SK-N-SH (cell line): ENCODE measurements around the gene TBCE. TPM values are rescaled to one million over a fixed set of nuclear protein-coding genes. Genes with fewer than 3 reads are reported as not detected.

Experiments
- CTCF ChIA-PET: fragments of 300-600, 350-600 bp; formaldehyde crosslinking; extraction: SDS; loops from one replicate; lab custom pipeline; 2021; lab: Yijun Ruan, JAX
- POLR2A ChIA-PET: fragments of 350-600 bp; sonication (Branson Sonifier 250); formaldehyde crosslinking; extraction: SDS; loops from one replicate; lab custom pipeline; 2020; ENCODE audit warnings: antibody characterized with exemption, inconsistent platforms; lab: Yijun Ruan, JAX
- DNase-seq: peaks from one replicate; pipeline ENCODE4 v3.0.0; 2012
- H2AFZ ChIP-seq: fragments of 200-600 bp; sonication (generic); 2 replicates; pipeline ENCODE4 v1.8.1; 2016; ENCODE audit warnings: antibody characterized with exemption, mild to moderate bottlenecking, low read depth
- H3F3A ChIP-seq: fragments of 200-600 bp; sonication (generic); replicated peaks from 2 replicates; pipeline ENCODE3; 2016; ENCODE audit warnings: antibody characterized with exemption, mild to moderate bottlenecking; ENCODE audit not compliant: insufficient read depth
- H3K27ac ChIP-seq, 2 experiments: fragments of 200-500 bp in 1 of 2; fragments of 200-600 bp in 1 of 2; sonication (Bioruptor generic) in 1 of 2; sonication (generic), shearing (Covaris generic) in 1 of 2; 2 replicates each; pipeline versions ENCODE4 v1.5.1 to v1.6.1; 2014 to 2016; ENCODE audit warnings: low read depth in 2 of 2, inconsistent platforms in 1 of 2, low read length in 1 of 2, mild to moderate bottlenecking in 1 of 2, mixed read lengths in 1 of 2
- H3K27me3 ChIP-seq: fragments of 200-600 bp; sonication (generic), shearing (Covaris generic); 2 replicates; pipeline ENCODE4 v1.6.1; 2016; ENCODE audit warnings: mixed run types; ENCODE audit not compliant: insufficient read depth
- H3K36me3 ChIP-seq, 2 experiments: fragments of 200-500 bp in 1 of 2; fragments of 200-600 bp in 1 of 2; sonication (Bioruptor generic) in 1 of 2; sonication (generic) in 1 of 2; replicated peaks in 1 of 2; 2 replicates each; pipeline versions ENCODE3 to v1.5.1; 2014 to 2016; ENCODE audit warnings: low read length in 1 of 2, mild to moderate bottlenecking in 1 of 2; ENCODE audit not compliant: insufficient read depth in 2 of 2, control insufficient read depth in 1 of 2
- H3K4me1 ChIP-seq, 2 experiments: fragments of 200-500 bp in 1 of 2; fragments of 200-600 bp in 1 of 2; sonication (Bioruptor generic) in 1 of 2; sonication (generic), shearing (Covaris generic) in 1 of 2; 2 replicates each; pipeline versions ENCODE4 v1.5.1 to v1.6.1; 2014 to 2016; ENCODE audit warnings: low read depth in 1 of 2, low read length in 1 of 2, mixed run types in 1 of 2; ENCODE audit not compliant: insufficient read depth in 2 of 2, control insufficient read depth in 1 of 2
- H3K4me2 ChIP-seq: fragments of 200-600 bp; sonication (generic), shearing (Covaris generic); 2 replicates; pipeline ENCODE4 v1.6.1; 2017; ENCODE audit warnings: mixed run types
- H3K4me3 ChIP-seq, 2 experiments: fragments of 200-500 bp in 1 of 2; fragments of 200-600 bp in 1 of 2; sonication (Bioruptor generic) in 1 of 2; sonication (generic), shearing (Covaris generic) in 1 of 2; 2 replicates each; pipeline versions ENCODE4 v1.5.1 to v1.8.1; 2014 to 2016; ENCODE audit warnings: low read depth in 2 of 2, inconsistent platforms in 1 of 2, low read length in 1 of 2, mild to moderate bottlenecking in 1 of 2, mixed read lengths in 1 of 2, moderate library complexity in 1 of 2
- H3K79me2 ChIP-seq: fragments of 200-600 bp; sonication (generic); 2 replicates; pipeline ENCODE4 v1.8.1; 2017; ENCODE audit warnings: mild to moderate bottlenecking; ENCODE audit not compliant: insufficient read depth
- H3K9ac ChIP-seq: fragments of 200-600 bp; sonication (generic); 2 replicates; pipeline ENCODE4 v1.6.1; 2017; ENCODE audit warnings: mixed run types
- H3K9me2 ChIP-seq: fragments of 200-600 bp; sonication (generic); 2 replicates; pipeline ENCODE4 v1.6.1; 2017; ENCODE audit warnings: mixed run types
- H3K9me3 ChIP-seq: fragments of 200-600 bp; sonication (generic); 2 replicates; pipeline ENCODE4 v1.6.1; 2017; ENCODE audit warnings: mixed run types, mild to moderate bottlenecking, moderate library complexity
- H4K20me1 ChIP-seq: fragments of 200-600 bp; sonication (generic); 2 replicates; pipeline ENCODE4 v1.6.1; 2017; ENCODE audit warnings: mild to moderate bottlenecking, mixed run types; ENCODE audit not compliant: insufficient read depth
- CHD2 ChIP-seq: fragments of 150-350 bp; IDR thresholded peaks from 2 replicates; pipeline ENCODE4 v1.6.1; 2018; ENCODE audit warnings: low read length; ENCODE audit not compliant: partially characterized antibody
- CTCF ChIP-seq: fragments of 200-600 bp; sonication (generic); IDR thresholded peaks from 2 replicates; pipeline ENCODE4 v1.6.1; 2017; ENCODE audit warnings: antibody characterized with exemption, mild to moderate bottlenecking, moderate library complexity
- ELF1 ChIP-seq: IDR thresholded peaks from 2 replicates; pipeline ENCODE4 v1.4.0; 2012
- EP300 ChIP-seq, 2 experiments: IDR thresholded peaks; 2 replicates each; pipeline versions ENCODE4 v1.4.0 to v1.6.1; 2012; ENCODE audit warnings: borderline replicate concordance in 1 of 2, low read depth in 1 of 2, low read length in 1 of 2
- EZH2phosphoT487 ChIP-seq: fragments of 200-600 bp; sonication (generic); IDR thresholded peaks from 2 replicates; pipeline ENCODE4 v1.6.1; 2017; ENCODE audit warnings: low read depth, mixed run types, mild to moderate bottlenecking, antibody characterized with exemption, moderate library complexity, borderline replicate concordance
- FOXM1 ChIP-seq: IDR thresholded peaks from 2 replicates; pipeline ENCODE4 v1.4.0; 2012; ENCODE audit warnings: low read depth, mild to moderate bottlenecking
- GATA2 ChIP-seq: sonication (generic); formaldehyde crosslinking; IDR thresholded peaks from 2 replicates; pipeline ENCODE4 v1.5.0; 2020; ENCODE audit warnings: mild to moderate bottlenecking, missing genetic modification reagents
- IRF3 ChIP-seq: fragments of 150-350 bp; IDR thresholded peaks from 2 replicates; pipeline ENCODE4 v1.6.1; 2016; ENCODE audit warnings: mild to moderate bottlenecking, low read depth, low read length
- MXI1 ChIP-seq: IDR thresholded peaks from 2 replicates; pipeline ENCODE4 v1.6.1; 2012; ENCODE audit warnings: mild to moderate bottlenecking, low read depth, low read length, improper control_type of control experiment
- NFIC ChIP-seq: IDR thresholded peaks from 2 replicates; pipeline ENCODE4 v1.4.0; 2012; ENCODE audit warnings: borderline replicate concordance
- NRF1 ChIP-seq: IDR thresholded peaks from 2 replicates; pipeline ENCODE4 v1.6.1; 2012; ENCODE audit warnings: low read depth, mild to moderate bottlenecking, low read length
- POLR2AphosphoS5 ChIP-seq: IDR thresholded peaks from 2 replicates; pipeline ENCODE4 v1.6.1; 2012; ENCODE audit warnings: low read depth, low read length
- RAD21 ChIP-seq: IDR thresholded peaks from 2 replicates; pipeline ENCODE4 v1.6.1; 2012; ENCODE audit warnings: mild to moderate bottlenecking, low read length
- RCOR1 ChIP-seq: fragments of 150-350 bp; IDR thresholded peaks from 2 replicates; pipeline ENCODE4 v1.6.1; 2017; ENCODE audit warnings: antibody characterized with exemption, low read length
- RXRA ChIP-seq: IDR thresholded peaks from 2 replicates; pipeline ENCODE4 v1.4.0; 2012; ENCODE audit warnings: low read depth, mild to moderate bottlenecking, borderline replicate concordance
- SIN3A ChIP-seq: IDR thresholded peaks from 2 replicates; pipeline ENCODE4 v1.6.1; 2012; ENCODE audit warnings: low read depth, mild to moderate bottlenecking, low read length, moderate library complexity, borderline replicate concordance
- SMC3 ChIP-seq: IDR thresholded peaks from 2 replicates; pipeline ENCODE4 v1.6.1; 2012; ENCODE audit warnings: low read depth, low read length, improper control_type of control experiment
- TAF1 ChIP-seq: IDR thresholded peaks from 2 replicates; pipeline ENCODE4 v1.6.1; 2012; ENCODE audit warnings: low read depth, mild to moderate bottlenecking, low read length, moderate library complexity, borderline replicate concordance
- TCF12 ChIP-seq: IDR thresholded peaks from 2 replicates; pipeline ENCODE4 v1.4.0; 2012
- TEAD4 ChIP-seq: IDR thresholded peaks from 2 replicates; pipeline ENCODE4 v1.4.0; 2012; ENCODE audit warnings: mild to moderate bottlenecking, borderline replicate concordance; ENCODE audit not compliant: insufficient read depth
- USF2 ChIP-seq: fragments of 150-350 bp; IDR thresholded peaks from 2 replicates; pipeline ENCODE4 v1.6.1; 2017; ENCODE audit warnings: antibody characterized with exemption, low read length, low read depth, borderline replicate concordance
- YY1 ChIP-seq: IDR thresholded peaks from 2 replicates; pipeline ENCODE4 v1.4.0; 2012; ENCODE audit warnings: low read depth, mild to moderate bottlenecking
- ZBTB33 ChIP-seq: IDR thresholded peaks from 2 replicates; pipeline ENCODE4 v1.4.0; 2012; ENCODE audit warnings: low read depth, borderline replicate concordance
- WGBS: methylation state at CpG from one replicate; pipeline ENCODE4 v1.1.6; 2017; ENCODE audit warnings: low lambda C conversion rate; 5-methylcytosine and 5-hydroxymethylcytosine counted together
- polyA plus RNA-seq, 3 experiments: library from polyadenylated mRNA; depleted of rRNA; stranded (reverse); fragments of >200 nt; gene quantifications; 2 replicates each; pipeline ENCODE4 v1.2.3, GENCODE V29; 2012

TBCE gene
- polyA plus RNA-seq, 1 of the 3 experiments (the other 2 are of a cell fraction) = 18.3 TPM

- WGBS = 95% methylated on average over 4 of the region's 4 CpGs
- ChIA-PET POLR2A (no interaction called here), CTCF (interaction anchor here (1.4 kb wide), 1 partner anchor 78 kb away, joined by 3 read pairs; no protein-coding TSS in a partner anchor)
- no peaks in the 10 kb centered on the region for H3K9me3 ChIP-seq
- H3K9me2 ChIP-seq = no peaks in the 10 kb centered on the region
- DNase-seq = no peak
- no peak overlapping the region for H3K27ac ChIP-seq
- H2AFZ ChIP-seq = no peak overlapping the region
- peaks cover 26 to 28% of the 10 kb centered on the region in 2 experiments for H3K36me3 ChIP-seq
- H3K4me1 ChIP-seq = no peaks in the 10 kb centered on the region; a peak in 1 of 4 replicates
- no peaks in the 10 kb centered on the region for H3F3A ChIP-seq
- no peaks in the 10 kb centered on the region for H3K27me3 ChIP-seq
- H4K20me1 ChIP-seq = peaks cover 9% of the 10 kb centered on the region; the same call in 1 of the 2 replicates
- no peak for TF ChIP-seq CHD2
- no peak for TF ChIP-seq EZH2phosphoT487
- no peak for TF ChIP-seq TAF1
- no peak for TF ChIP-seq GATA2 (CRISPR knock-in tag)
- TF ChIP-seq RAD21 = no peak
- TF ChIP-seq EP300 (IDR thresholded peaks at IDR 0.05; ENCODE audit: borderline replicate concordance in 1 of 2, low read depth in 1 of 2, low read length in 1 of 2) = no peak
- H3K4me2 ChIP-seq = no peak overlapping the region
- peaks cover 60% of the 10 kb centered on the region for H3K79me2 ChIP-seq
- H3K4me3 ChIP-seq = no peak overlapping the region
- H3K9ac ChIP-seq = no peak overlapping the region
These were observed 30.3 kb upstream of the TBCE start for GRCh38 chr1:235336903-235337302.

- WGBS = 85% methylated on average over 8 of the region's 8 CpGs
- no peaks in the 10 kb centered on the region for H3K4me1 ChIP-seq
- TF ChIP-seq CTCF (no peak), GATA2 (CRISPR knock-in tag) (no peak), USF2 (no peak), NRF1 (no peak), SIN3A (no peak), MXI1 (no peak), ELF1 (no peak), TAF1 (no peak), SMC3 (no peak), ZBTB33 (no peak), CHD2 (no peak), YY1 (no peak), TCF12 (no peak), POLR2AphosphoS5 (no peak), RXRA (no peak), TEAD4 (no peak), IRF3 (no peak), NFIC (no peak), RCOR1 (no peak), FOXM1 (no peak)
- peaks cover 32% of the 10 kb centered on the region for H3K79me2 ChIP-seq
- H3F3A ChIP-seq = no peaks in the 10 kb centered on the region
- no peak overlapping the region for H3K4me2 ChIP-seq
- no peaks in the 10 kb centered on the region for H4K20me1 ChIP-seq
- no peaks in the 10 kb centered on the region for H3K27me3 ChIP-seq
- no peaks in the 10 kb centered on the region for H3K9me3 ChIP-seq
- no peaks in the 10 kb centered on the region for H3K9me2 ChIP-seq
- H3K27ac ChIP-seq = no peak overlapping the region
- no peak overlapping the region for H3K4me3 ChIP-seq
- H2AFZ ChIP-seq = no peak overlapping the region
- peaks cover 31 to 45% of the 10 kb centered on the region in 2 experiments for H3K36me3 ChIP-seq
- POLR2A ChIA-PET = interaction anchor here (1.2 kb wide), 1 partner anchor 11 kb away, joined by 3 read pairs; the partner anchor contains the start of gene GGPS1
- DNase-seq = no peak
- CTCF ChIA-PET = interaction anchor here (0.7 to 1.8 kb wide), 3 partner anchors 9 to 246 kb away, joined by 3 to 4 read pairs (median 4); no protein-coding TSS in a partner anchor
- H3K9ac ChIP-seq = no peak overlapping the region
These were observed 27.5 kb upstream of the TBCE start for GRCh38 chr1:235339746-235340145.
